H1 (cell line): Measurements from ENCODE around the gene RARRES1. TPM values are rescaled to one million over a fixed set of nuclear protein-coding genes. Genes with fewer than 3 reads are reported as not detected.

ENCODE experiments used
- CTCF ChIA-PET: fragments of 300-600 bp; sonication (Branson Sonifier 250); formaldehyde crosslinking; loops from one replicate; lab custom pipeline; 2021; ENCODE audit not compliant: partially characterized antibody; lab: Charles Lee
- POLR2A ChIA-PET: fragments of 300-600 bp; sonication (Branson Sonifier 250); formaldehyde crosslinking; loops from one replicate; lab custom pipeline; 2021; ENCODE audit warnings: inconsistent platforms; ENCODE audit not compliant: partially characterized antibody; lab: Charles Lee
- DNase-seq, 2 experiments: peaks; one replicate each; pipeline versions ENCODE4 v3.0.0 to v3.0.0-alpha.2; 2010 to 2022; ENCODE audit warnings: low spot score in 2 of 2, low read depth in 1 of 2, mixed read lengths in 1 of 2
- FAIRE-seq: peaks from 2 replicates; lab custom pipeline; 2011; peaks lifted over from hg19 to GRCh38; lab: Jason Lieb, UNC
- H2AFZ ChIP-seq: 2 replicates; pipeline ENCODE4 v1.8.1; 2012; ENCODE audit warnings: low read length, inconsistent platforms
- H2AK5ac ChIP-seq: 2 replicates; pipeline ENCODE4 v1.6.1; 2013; ENCODE audit warnings: low read depth, low read length
- H2BK120ac ChIP-seq: replicated peaks from 2 replicates; pipeline ENCODE3; 2013; ENCODE audit warnings: low read depth, low read length, inconsistent platforms
- H2BK12ac ChIP-seq: 2 replicates; pipeline ENCODE4 v1.6.1; 2013; ENCODE audit warnings: low read depth, low read length
- H2BK15ac ChIP-seq: 2 replicates; pipeline ENCODE4 v1.6.1; 2013; ENCODE audit warnings: low read length
- H2BK20ac ChIP-seq: 2 replicates; pipeline ENCODE4 v1.6.1; 2013; ENCODE audit warnings: low read length
- H2BK5ac ChIP-seq: 2 replicates; pipeline ENCODE4 v1.6.1; 2013; ENCODE audit warnings: low read depth, low read length
- H3K14ac ChIP-seq: 2 replicates; pipeline ENCODE4 v1.6.1; 2013; ENCODE audit warnings: inconsistent platforms; ENCODE audit not compliant: insufficient read length
- H3K18ac ChIP-seq: 2 replicates; pipeline ENCODE4 v1.6.1; 2013; ENCODE audit warnings: low read length; ENCODE audit errors: extremely low read depth
- H3K23ac ChIP-seq: 2 replicates; pipeline ENCODE4 v1.6.1; 2013; ENCODE audit warnings: inconsistent platforms; ENCODE audit not compliant: insufficient read length
- H3K23me2 ChIP-seq: 2 replicates; pipeline ENCODE4 v1.6.1; 2013; ENCODE audit warnings: low read depth, low read length
- H3K27ac ChIP-seq: 2 replicates; pipeline ENCODE4 v1.6.1; 2011; ENCODE audit warnings: low read depth, low read length, inconsistent platforms
- H3K27me3 ChIP-seq, 4 experiments: replicated peaks in 1 of 4; 1 replicate in 1 of 4; 2 replicates in 3 of 4; pipeline versions ENCODE4 v1.6.1 to v1.8.1; 2011 to 2013; ENCODE audit warnings: low read length in 3 of 4, mild to moderate bottlenecking in 3 of 4, inconsistent platforms in 2 of 4, mixed read lengths in 2 of 4, moderate library complexity in 1 of 4; ENCODE audit not compliant: control insufficient read depth in 3 of 4, insufficient read depth in 3 of 4; ENCODE audit errors: extremely low read depth in 1 of 4
- H3K36me3 ChIP-seq, 4 experiments: 2 replicates each; pipeline versions ENCODE4 v1.6.1 to v1.8.1; 2011 to 2013; ENCODE audit warnings: mild to moderate bottlenecking in 4 of 4, low read length in 3 of 4, moderate library complexity in 2 of 4, control low read depth in 1 of 4, inconsistent platforms in 1 of 4; ENCODE audit not compliant: insufficient read depth in 4 of 4, control insufficient read depth in 2 of 4
- H3K4ac ChIP-seq: replicated peaks from 2 replicates; pipeline ENCODE3; 2013; ENCODE audit warnings: low read length, low read depth, mixed read lengths, inconsistent platforms; ENCODE audit not compliant: insufficient read length
- H3K4me1 ChIP-seq, 4 experiments: replicated peaks in 1 of 4; 1 replicate in 1 of 4; 2 replicates in 3 of 4; pipeline versions ENCODE4 v1.6.1 to v1.8.1; 2011 to 2013; ENCODE audit warnings: low read length in 3 of 4, inconsistent platforms in 2 of 4, mixed read lengths in 1 of 4; ENCODE audit not compliant: insufficient read depth in 4 of 4, control insufficient read depth in 3 of 4
- H3K4me2 ChIP-seq, 2 experiments: 2 replicates each; pipeline versions ENCODE4 v1.6.1 to v1.8.1; 2011 to 2013; ENCODE audit warnings: low read depth in 2 of 2, low read length in 2 of 2, control low read depth in 1 of 2, inconsistent platforms in 1 of 2, mild to moderate bottlenecking in 1 of 2; ENCODE audit not compliant: insufficient read depth in 1 of 2
- H3K4me3 ChIP-seq, 4 experiments: fragments of 200-600, 300-600 bp in 1 of 4; sonication (generic), shearing (Covaris generic), sonication (Bioruptor Twin) in 1 of 4; 2 replicates each; pipeline versions ENCODE4 v1.5.1 to v1.8.1; 2011 to 2016; ENCODE audit warnings: low read length in 4 of 4, low read depth in 3 of 4, control low read depth in 2 of 4, inconsistent platforms in 2 of 4, mild to moderate bottlenecking in 2 of 4, mixed read lengths in 1 of 4, moderate library complexity in 1 of 4; ENCODE audit not compliant: insufficient read depth in 2 of 4; ENCODE audit errors: extremely low read depth in 1 of 4
- H3K56ac ChIP-seq: replicated peaks from 2 replicates; pipeline ENCODE3; 2013; ENCODE audit warnings: low read depth, mild to moderate bottlenecking, mixed read lengths, low read length, inconsistent platforms; ENCODE audit not compliant: insufficient read length
- H3K79me1 ChIP-seq: 2 replicates; pipeline ENCODE4 v1.6.1; 2013; ENCODE audit warnings: low read depth, low read length, control low read depth
- H3K79me2 ChIP-seq, 2 experiments: 2 replicates each; pipeline versions ENCODE4 v1.6.1 to v1.8.1; 2012 to 2013; ENCODE audit warnings: low read length in 2 of 2, mild to moderate bottlenecking in 2 of 2, inconsistent platforms in 1 of 2; ENCODE audit not compliant: insufficient read depth in 2 of 2, control insufficient read depth in 1 of 2
- H3K9ac ChIP-seq, 4 experiments: replicated peaks in 1 of 4; 1 replicate in 1 of 4; 2 replicates in 3 of 4; pipeline versions ENCODE4 v1.6.1 to v1.8.1; 2011 to 2013; ENCODE audit warnings: low read depth in 3 of 4, low read length in 3 of 4, control low read depth in 2 of 4, mild to moderate bottlenecking in 2 of 4, moderate library complexity in 2 of 4, inconsistent platforms in 1 of 4; ENCODE audit errors: extremely low read depth in 1 of 4
- H3K9me3 ChIP-seq, 2 experiments: 2 replicates each; pipeline versions ENCODE4 v1.6.1 to v1.8.1; 2012 to 2013; ENCODE audit warnings: mild to moderate bottlenecking in 2 of 2, moderate library complexity in 2 of 2, control low read depth in 1 of 2, inconsistent platforms in 1 of 2, low read depth in 1 of 2, low read length in 1 of 2, mixed read lengths in 1 of 2; ENCODE audit not compliant: insufficient read depth in 2 of 2
- H4K20me1 ChIP-seq, 2 experiments: replicated peaks in 1 of 2; 2 replicates each; pipeline versions ENCODE3 to v1.8.1; 2011 to 2013; ENCODE audit warnings: inconsistent platforms in 2 of 2, low read length in 2 of 2, mild to moderate bottlenecking in 1 of 2; ENCODE audit not compliant: insufficient read depth in 2 of 2, control insufficient read depth in 1 of 2
- H4K5ac ChIP-seq: 2 replicates; pipeline ENCODE4 v1.6.1; 2013; ENCODE audit warnings: low read length, low read depth, mixed read lengths, inconsistent platforms; ENCODE audit not compliant: insufficient read length
- H4K8ac ChIP-seq: 2 replicates; pipeline ENCODE4 v1.8.0; 2013; ENCODE audit warnings: mild to moderate bottlenecking, moderate library complexity, low read length, inconsistent platforms; ENCODE audit not compliant: insufficient read depth; ENCODE audit errors: extremely low read depth
- H4K91ac ChIP-seq: replicated peaks from 2 replicates; pipeline ENCODE3; 2013; ENCODE audit warnings: low read length, mixed read lengths, inconsistent platforms; ENCODE audit not compliant: insufficient read length
- BACH1 ChIP-seq: IDR thresholded peaks from 2 replicates; pipeline ENCODE4 v1.6.1; 2012; ENCODE audit warnings: low read length, improper control_type of control experiment
- BCL11A ChIP-seq, 2 experiments: IDR thresholded peaks; one replicate each; pipeline ENCODE4 v1.6.1; 2011; ENCODE audit warnings: low read depth in 2 of 2, low read length in 2 of 2, mild to moderate bottlenecking in 2 of 2
- GTF2F1 ChIP-seq: IDR thresholded peaks from 2 replicates; pipeline ENCODE4 v1.6.1; 2012; ENCODE audit warnings: low read depth, low read length, improper control_type of control experiment, borderline replicate concordance
- SAP30 ChIP-seq: fragments of 300-600 bp; sonication (generic); IDR thresholded peaks from 2 replicates; pipeline ENCODE4 v1.7.1; 2012; ENCODE audit warnings: low read length, moderate library complexity, mild to moderate bottlenecking, inconsistent platforms; ENCODE audit not compliant: insufficient read depth, insufficient replicate concordance
- TCF12 ChIP-seq: IDR thresholded peaks from 2 replicates; pipeline ENCODE4 v1.6.1; 2011; ENCODE audit warnings: low read depth, mild to moderate bottlenecking, low read length
- WGBS, 2 experiments: shearing (Covaris generic) in 1 of 2; methylation state at CpG; one replicate each; pipeline versions ENCODE4 v1.1.6 to v1.1.7; 2013 to 2015; ENCODE audit warnings: low lambda C conversion rate in 2 of 2, mixed read lengths in 2 of 2, inconsistent platforms in 1 of 2, low coverage in 1 of 2, missing lambda C conversion rate in 1 of 2; ENCODE audit not compliant: insufficient replicate concordance in 2 of 2, insufficient coverage in 1 of 2, insufficient read length in 1 of 2; ENCODE audit errors: extremely low coverage in 1 of 2, missing lambda C conversion rate in 1 of 2; 5-methylcytosine and 5-hydroxymethylcytosine counted together
- polyA plus RNA-seq, 7 experiments: library from polyadenylated mRNA; depleted of rRNA in 3 of 7; stranded (reverse) in 5 of 7; unstranded in 2 of 7; fragments of >200 nt in 5 of 7; fragments of 200-250 nt in 2 of 7; gene quantifications; 1 replicate in 5 of 7; 2 replicates in 1 of 7; 4 replicates in 1 of 7; pipeline versions ENCODE4 v1.2.1 to v1.2.3, GENCODE V29; 2011 to 2013; ENCODE audit warnings: missing spikeins in 2 of 7, mixed read lengths in 2 of 7
- total RNA-seq: library from RNA; stranded (reverse); fragmentation: NEBNext Ultra II Directional; extraction: Animal tissue kit (Norgen Biotek cat#: 25700); gene quantifications from 2 replicates; pipeline ENCODE4 v1.2.1, GENCODE V29; 2021
- TF ChIP-seq, protein P1 (sequence below): IDR thresholded peaks from 2 replicates; pipeline ENCODE4 v1.6.1; 2012; ENCODE audit warnings: low read length, inconsistent platforms
- TF ChIP-seq, protein P2 (sequence below): IDR thresholded peaks from 2 replicates; pipeline ENCODE4 v1.6.1; 2012; ENCODE audit warnings: inconsistent platforms

The RARRES1 gene
- total and polyA plus RNA-seq, 2 of the 8 experiments (the other 6 are each of a cell fraction or from before 2014, with no cell fraction given): 0.26 to 0.71 TPM

DNA sequence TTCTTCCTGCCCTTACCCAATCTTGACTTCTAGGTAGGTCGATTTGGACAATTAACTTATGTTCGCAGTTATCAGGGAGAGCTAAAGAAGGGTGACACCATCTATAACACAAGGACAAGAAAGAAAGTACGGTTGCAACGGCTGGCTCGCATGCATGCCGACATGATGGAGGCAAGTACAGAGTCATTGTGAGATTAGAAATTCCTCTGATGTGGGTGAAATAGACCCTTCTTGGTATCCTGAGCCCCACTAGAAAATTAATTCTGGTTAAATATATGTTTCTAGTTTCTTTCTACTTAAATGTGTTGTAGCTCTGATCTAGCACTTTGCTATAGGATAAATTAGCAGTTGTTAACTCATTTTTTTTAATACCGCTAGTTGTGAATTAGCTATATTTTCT is 73.4 kb downstream of the RARRES1 start:
- ChIA-PET CTCF (interaction anchor here (0.5 to 3.9 kb wide), 33 partner anchors 8 to 606 kb away, joined by 3 to 48 read pairs (median 4); partner anchors contain the start of genes GFM1, LXN and MLF1), POLR2A (interaction anchor here (1.2 to 2.7 kb wide), 2 partner anchors 14 to 15 kb away, joined by 3 to 15 read pairs; partner anchors contain the start of gene GFM1)
- H2BK15ac ChIP-seq: no peak overlapping the region
- no peak overlapping the region for H4K91ac ChIP-seq
- no peak overlapping the region for H2BK12ac ChIP-seq
- H4K5ac ChIP-seq: no peak overlapping the region
- H3K9me3 ChIP-seq: no peaks in the 10 kb centered on the region
- no peak overlapping the region for H3K9ac ChIP-seq
- no peak overlapping the region for H2AFZ ChIP-seq
- H2BK5ac ChIP-seq: no peak overlapping the region
- H3K56ac ChIP-seq: no peak overlapping the region
- no peak overlapping the region for H3K14ac ChIP-seq
- WGBS, 2 experiments: 94% methylated on average over 7 of the region's 7 CpGs; no CpG with 5 or more reads in 1 of the 2 experiments
- no peaks in the 10 kb centered on the region for H3K23me2 ChIP-seq
- no peak overlapping the region for H2BK120ac ChIP-seq
- H3K79me1 ChIP-seq: no peaks in the 10 kb centered on the region
- H4K20me1 ChIP-seq: no peaks in the 10 kb centered on the region
- no peaks in the 10 kb centered on the region for H3K4me1 ChIP-seq
- H3K23ac ChIP-seq: no peak overlapping the region
- H4K8ac ChIP-seq: no peak overlapping the region
- H2AK5ac ChIP-seq: no peak overlapping the region
- H3K4ac ChIP-seq: no peak overlapping the region
- no peaks in the 10 kb centered on the region for H3K27me3 ChIP-seq
- TF ChIP-seq TCF12: no peak
- TF ChIP-seq, protein P1, sequence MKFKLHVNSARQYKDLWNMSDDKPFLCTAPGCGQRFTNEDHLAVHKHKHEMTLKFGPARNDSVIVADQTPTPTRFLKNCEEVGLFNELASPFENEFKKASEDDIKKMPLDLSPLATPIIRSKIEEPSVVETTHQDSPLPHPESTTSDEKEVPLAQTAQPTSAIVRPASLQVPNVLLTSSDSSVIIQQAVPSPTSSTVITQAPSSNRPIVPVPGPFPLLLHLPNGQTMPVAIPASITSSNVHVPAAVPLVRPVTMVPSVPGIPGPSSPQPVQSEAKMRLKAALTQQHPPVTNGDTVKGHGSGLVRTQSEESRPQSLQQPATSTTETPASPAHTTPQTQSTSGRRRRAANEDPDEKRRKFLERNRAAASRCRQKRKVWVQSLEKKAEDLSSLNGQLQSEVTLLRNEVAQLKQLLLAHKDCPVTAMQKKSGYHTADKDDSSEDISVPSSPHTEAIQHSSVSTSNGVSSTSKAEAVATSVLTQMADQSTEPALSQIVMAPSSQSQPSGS: no peak
- no peak for TF ChIP-seq BCL11A (IDR thresholded peaks at IDR 0.05; ENCODE audit: low read depth in 2 of 2, low read length in 2 of 2)
- TF ChIP-seq, protein P2, sequence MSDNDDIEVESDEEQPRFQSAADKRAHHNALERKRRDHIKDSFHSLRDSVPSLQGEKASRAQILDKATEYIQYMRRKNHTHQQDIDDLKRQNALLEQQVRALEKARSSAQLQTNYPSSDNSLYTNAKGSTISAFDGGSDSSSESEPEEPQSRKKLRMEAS: no peak
- no peak for TF ChIP-seq GTF2F1
- no peak for TF ChIP-seq SAP30
- TF ChIP-seq BACH1: no peak
- no peak overlapping the region for H3K4me2 ChIP-seq
- no peaks in the 10 kb centered on the region for H3K79me2 ChIP-seq
- FAIRE-seq (no peak), DNase-seq (no peak)
- H2BK20ac ChIP-seq: no peak overlapping the region
- no peak overlapping the region for H3K4me3 ChIP-seq
- H3K18ac ChIP-seq: no peak overlapping the region
- peaks cover 11 to 47% (median 19%) of the 10 kb centered on the region in 4 experiments; a peak in 7 of 8 replicates for H3K36me3 ChIP-seq
- H3K27ac ChIP-seq: no peak overlapping the region
